Stimulated activated CD4-positive, alpha-beta T cell treated with anti-CD3 and anti-CD28 coated beads, Interleukin-12 subunit alpha, Interleukin-12 subunit beta, amount 100 ng/mL, for 24 hours (primary cell): ENCODE data around the gene RANGAP1.
"Not testable (repeated sequence)": the region's sequence is repeated elsewhere in the genome, so short reads cannot be mapped to it uniquely, and the experiment has no call there.

Source experiments
- DNase-seq, 2 experiments: peaks; one replicate each; pipeline ENCODE4 v3.0.0-alpha.2; 2020; ENCODE audit warnings: low read depth in 2 of 2

Gene RANGAP1

DNA sequence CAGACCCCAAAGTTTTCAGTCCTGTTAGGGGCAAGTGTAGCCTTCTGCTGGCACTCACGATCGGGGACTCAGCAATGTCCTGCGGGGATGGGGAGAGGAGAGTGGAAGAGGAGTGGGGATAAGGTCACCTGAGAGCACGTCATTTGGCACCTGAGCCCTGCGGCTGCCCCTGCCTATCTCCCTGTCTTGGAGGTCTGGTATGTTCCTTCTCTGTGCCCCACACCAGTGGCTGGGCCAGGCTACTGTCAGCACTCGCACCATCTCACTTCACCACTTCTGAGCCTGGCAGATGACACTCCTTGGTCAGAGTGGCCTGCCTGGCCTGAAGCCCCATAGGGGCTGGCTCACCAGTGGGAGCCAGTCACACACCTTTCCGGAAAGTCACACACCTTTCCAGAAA lies 25.1 kb downstream of the RANGAP1 start:
- DNase-seq, result no peak

DNA sequence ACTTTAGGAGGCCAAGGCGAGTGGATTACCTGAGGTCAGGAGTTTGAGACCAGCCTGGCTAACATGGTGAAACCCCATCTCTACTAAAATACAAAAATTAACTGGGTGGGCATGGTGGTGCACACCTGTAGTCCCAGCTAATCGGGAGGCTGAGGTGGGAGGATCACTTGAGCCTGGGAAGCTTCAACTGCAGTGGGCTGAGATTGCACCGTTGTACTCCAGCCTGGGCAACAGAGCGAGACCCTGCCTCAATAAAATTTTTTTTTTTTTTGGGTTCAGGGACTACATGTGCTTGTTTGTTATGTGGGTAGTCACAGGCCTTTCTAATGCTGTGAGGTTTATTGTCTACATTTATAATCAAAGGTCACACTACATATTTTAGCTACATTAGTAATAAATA lies 26.2 kb downstream of the RANGAP1 start:
- DNase-seq, result not testable (repeated sequence)

DNA sequence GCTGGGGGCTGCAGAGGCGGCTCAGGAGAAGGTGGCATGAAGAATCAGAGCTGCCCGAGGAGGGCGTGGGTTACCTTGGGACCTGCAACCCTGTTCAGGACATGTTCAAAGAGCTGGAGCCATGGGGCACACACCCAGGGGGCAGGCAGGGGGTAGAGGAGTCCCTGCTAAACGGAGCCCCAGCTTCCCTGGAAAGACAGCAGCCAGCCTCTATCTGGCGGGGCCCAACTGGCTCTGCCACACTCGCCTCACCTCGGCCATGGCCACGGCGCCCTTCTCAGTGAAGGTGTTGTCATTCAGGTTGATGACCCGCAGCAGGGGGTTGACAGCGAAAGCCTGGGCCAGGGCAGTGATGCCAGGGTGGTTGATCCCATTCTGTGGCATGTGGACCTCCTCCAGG lies 28.3 kb downstream of the RANGAP1 start:
- no peak for DNase-seq

DNA sequence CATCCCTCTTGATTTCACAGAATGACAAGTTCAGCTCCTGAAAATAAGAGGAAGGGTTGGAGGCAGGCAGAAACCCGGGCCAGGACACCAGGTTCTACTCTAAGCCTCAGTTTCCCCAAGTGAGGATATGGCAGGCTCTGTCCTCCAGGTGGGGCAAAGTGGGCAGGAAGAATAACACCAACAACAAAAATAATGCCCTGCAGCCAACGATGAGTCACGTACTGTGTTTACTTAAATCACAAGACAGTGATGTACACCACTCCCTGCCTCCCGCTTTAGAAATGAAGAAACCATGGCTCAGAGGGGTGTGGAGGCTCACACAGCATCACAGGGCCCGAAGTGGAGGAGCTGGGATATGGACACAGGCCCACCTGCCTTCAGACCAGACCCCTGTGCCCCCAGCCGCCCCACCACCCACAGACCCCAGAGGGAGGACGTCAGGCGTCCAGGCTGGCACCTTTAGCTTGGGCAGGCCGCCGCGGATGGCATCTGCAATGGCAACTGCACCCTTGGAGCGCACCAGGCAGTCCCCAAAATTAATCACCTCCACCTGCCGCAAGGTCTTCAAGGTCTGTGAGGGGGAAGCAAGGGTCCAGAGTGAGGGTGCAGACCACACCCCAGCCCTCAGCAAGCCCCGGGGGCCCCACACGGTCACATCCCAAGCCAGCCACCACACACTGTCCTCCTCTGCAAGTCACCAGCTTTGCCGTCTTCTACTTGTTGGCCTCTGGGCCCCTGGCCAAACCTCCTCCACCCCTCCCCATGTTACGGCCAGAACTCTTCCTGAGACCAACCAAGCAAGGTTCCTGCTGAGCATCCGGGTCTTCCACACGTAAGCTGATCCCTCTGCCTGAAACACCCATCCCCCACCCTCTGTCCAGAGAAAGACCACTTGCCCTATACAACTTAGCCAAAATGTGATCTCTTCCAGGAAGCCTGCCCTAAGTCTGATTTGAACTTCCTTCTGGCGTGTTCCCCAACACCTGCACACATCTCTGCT lies 29.4 kb downstream of the RANGAP1 start:
- no peak for DNase-seq

DNA sequence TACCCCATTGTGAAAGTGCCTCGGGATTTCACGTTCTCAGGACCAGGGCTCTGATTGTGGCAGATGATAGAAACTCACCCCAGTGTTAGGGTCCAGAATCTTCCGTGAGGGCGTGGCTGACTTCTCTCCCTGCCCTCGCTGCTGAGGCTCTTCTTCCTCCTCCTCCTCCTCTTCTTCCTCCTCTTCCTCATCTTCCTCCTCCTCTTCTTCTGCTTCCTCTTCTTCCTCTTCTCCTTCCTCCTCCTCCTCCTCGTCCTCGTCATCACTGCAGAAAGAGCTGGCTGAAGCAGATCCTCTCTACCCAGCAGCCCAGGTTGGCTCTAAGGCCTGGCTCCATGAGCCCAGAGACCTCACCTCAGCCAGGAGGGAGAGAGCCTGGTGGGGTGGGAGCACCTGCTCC lies 31.8 kb downstream of the RANGAP1 start:
- DNase-seq, result no peak

DNA sequence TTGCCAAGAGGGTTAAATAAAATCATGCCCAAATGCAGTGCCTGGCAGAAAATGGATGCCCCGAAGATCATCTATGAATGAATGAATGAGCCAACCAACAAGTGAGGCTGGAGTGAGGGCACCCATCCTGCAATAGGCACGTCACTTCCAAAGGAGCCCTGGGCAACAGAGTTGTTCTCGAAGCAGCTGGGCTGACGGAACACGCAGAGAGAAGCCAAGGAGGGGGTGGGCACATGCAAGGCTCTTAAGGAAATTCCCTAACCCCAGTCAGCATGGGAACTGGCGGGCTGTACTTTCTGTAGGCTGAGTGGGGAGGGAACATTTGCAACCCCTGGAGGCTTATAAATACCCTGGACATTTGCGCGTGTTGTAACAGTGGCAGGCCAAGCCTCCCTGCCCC lies 33.6 kb downstream of the RANGAP1 start:
- DNase-seq, result no peak

DNA sequence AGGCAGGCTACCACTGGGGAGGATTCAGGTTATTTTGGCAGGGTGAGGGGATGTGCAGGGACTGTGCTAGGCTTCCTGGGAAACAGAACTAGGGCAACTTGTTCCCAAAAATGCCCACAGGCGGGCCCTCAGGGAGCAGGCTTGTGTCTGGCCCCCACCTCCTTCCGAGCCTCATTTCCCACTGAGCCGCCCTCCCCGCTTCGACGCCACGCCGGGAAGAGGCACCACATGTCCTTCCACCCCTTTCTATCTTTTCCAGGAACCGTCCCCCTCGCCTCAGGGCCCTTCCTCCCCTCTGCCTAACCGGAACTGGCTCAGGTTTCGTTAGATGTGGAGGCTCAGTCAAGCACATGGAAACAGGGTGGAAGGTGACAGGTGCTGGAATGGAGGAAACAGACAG lies 35.9 kb downstream of the RANGAP1 start:
- no peak for DNase-seq

DNA sequence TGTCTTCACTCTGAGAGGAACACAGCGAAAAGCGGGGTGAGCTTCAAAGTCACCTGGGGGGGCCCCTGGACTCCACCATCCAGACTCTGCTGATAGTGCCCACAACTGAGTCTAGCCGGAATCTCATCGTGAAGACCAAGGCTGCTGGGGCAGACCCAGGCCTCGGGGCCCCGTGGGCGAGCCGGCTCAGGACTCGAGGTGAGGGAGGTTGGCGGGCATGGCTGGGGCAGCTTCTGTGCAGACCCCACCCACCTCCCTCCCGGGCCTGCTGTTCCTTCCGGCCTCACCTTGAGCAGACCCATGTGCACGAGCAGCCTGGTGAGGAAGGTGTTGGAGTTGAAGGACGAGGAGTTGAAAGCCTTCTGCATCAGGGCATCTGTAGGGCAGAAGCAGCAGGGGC lies 36.5 kb downstream of the RANGAP1 start:
- no peak for DNase-seq

DNA sequence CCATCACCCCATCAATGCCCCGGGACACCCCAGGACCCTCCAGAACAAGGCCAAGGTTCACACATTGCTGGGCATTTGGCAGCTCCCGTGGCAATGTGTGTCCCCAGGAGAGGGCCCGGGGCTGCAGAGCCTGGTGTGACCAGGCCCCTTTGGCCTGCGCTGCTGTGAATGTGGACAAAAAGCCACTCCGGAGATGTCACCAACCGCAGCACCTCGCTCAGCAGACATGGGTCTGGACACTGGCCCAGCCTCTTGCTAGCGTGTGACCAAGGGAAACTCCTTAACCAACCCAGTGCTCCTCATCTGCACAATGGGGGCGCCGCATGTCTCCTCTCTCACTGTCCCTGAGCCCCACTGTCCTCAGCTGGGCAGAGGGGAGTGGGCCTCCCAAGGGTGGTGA lies 37.2 kb downstream of the RANGAP1 start:
- DNase-seq, result no peak

DNA sequence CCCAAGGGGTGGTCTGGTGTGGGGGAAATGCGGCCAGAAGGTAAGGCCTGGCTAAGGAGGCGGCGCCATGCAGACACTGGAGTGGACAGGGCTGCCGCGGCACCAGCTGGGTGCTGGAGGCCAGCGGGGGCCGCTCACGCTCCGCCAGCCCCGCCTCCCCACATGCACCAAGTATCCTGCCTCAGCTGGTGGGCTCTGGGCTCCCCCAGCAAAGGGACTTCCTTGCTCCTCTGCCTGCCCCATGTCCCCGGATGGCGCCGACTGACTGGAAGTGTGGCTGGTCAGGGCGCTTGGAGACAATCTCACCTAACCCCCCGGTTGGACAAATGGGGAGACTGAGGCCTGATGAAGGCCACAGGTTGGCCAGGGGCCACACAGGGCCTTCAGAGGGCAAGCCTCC lies 37.7 kb downstream of the RANGAP1 start:
- no peak for DNase-seq

DNA sequence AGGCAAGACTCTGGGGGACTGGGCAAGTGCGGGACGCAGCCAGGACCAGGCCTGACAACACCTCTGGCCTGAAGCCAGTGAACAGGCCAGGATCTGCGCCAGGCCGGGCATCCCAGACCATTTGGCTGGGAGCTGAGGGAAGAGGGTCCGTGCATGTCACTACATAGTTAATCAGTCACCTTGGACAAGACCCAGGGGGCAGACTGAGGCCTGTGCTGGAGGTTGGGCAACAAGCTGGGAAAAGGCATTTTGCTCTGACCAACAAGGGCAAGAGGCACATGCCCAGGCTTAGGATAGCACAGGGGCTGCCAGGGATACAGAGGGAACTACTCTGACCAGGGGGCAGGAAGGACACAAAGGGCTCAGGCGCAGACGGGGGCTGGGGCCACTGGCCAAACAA lies 38.3 kb downstream of the RANGAP1 start:
- DNase-seq, result no peak

DNA sequence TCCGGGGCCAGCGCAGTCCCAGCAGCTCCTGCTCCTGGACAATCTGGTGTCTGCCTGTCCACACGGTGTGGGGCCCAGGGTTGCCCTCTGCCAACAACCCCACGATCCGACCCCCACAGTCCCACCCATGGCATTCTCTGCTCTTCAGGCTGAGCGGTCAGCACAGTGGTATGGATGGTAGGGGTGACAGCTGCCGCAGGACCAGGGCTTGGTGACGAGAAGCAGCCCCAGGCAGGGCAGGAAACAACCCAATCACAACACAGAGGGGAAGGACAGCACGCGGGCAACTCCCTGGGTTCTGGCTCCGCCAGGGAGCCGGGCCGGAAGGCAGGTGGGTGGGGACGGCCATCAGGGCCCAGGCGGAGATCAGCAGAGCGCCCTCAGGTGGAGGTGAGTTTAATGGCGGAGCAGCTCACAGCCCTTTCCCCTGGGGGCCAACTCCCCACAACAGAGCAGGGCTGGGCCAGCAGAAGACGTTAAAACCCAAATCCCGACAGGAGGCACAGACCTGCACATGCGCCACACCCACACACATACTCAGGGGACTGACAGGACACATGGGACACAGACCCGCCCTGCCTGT lies 40.0 kb downstream of the RANGAP1 start:
- DNase-seq, result no peak

DNA sequence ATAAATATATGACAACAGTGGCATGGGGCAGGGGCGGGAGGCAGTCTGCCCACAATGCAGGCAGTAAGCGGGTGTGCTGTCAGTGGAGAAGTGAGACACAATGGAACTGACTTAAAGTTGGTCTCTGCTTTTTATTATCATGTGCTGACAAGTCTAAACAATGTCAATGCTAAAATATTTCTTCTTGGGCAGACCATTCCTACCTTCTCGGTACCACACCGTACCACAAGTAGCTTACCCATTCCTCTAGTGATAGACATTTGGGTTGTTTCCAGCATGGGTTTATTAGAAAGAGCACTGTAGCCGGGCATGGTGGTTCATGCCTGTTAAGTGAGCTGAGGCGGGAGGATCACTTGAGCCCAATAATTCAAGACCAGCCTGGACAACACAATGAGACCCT lies 42.6 kb downstream of the RANGAP1 start:
- no peak for DNase-seq

DNA sequence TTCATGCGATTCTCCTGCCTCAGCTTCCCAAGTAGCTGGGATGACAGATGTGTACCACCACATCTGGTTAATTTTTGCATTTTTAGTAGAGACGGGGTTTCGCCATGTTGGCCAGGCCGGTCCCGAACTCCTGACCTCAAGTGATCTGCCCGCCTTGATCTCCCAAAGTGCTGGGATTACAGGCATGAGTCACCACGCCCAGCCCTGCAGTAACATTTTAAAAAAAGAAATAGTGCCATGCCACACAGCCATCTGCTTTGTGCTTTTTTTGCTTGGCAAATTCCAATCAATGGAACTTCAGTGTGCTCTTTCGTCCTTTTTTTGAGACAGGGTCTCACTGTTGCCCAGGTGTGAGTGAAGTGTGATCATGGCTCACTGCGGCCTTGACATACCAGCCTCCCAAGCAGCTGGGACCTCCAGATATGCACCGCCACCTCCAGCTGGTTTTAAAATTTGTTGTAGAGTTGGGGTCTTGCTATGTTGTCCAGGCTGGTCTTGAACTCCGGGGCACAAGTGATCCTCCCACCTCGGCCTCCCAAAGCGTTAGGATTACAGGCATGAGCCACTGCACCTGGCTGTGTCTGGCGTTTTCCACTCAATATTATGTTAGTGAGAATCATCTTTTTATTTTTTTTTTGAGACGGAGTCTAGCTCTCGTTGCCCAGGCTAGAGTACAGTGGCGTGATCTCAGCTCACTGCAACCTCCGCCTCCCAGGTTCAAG lies 43.4 kb downstream of the RANGAP1 start:
- no peak for DNase-seq

DNA sequence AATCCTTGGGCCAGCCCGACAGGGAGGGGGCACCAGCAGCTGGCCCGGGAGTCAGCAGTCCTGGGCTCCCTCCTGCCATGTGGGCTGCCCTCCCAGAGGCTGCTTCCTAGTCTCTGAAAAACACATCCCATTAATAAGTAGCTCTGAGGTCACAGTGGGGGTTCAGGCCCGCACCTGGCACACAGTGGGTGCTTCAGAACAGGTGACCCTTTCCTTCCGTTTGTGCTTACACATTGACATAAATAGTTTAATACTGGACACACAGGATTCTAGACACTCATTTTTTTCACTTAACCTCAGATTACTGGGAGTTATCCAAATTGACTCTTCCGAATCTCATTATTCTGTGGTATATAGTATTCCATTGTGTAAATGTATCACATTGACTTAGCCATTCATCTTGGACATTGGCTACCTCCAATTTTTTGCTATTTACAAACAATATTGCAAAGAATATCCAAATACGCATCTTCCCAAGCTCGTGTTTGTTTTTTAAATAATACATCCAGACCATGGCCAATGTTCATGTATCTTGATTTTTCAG lies 44.8 kb downstream of the RANGAP1 start:
- no peak for DNase-seq

DNA sequence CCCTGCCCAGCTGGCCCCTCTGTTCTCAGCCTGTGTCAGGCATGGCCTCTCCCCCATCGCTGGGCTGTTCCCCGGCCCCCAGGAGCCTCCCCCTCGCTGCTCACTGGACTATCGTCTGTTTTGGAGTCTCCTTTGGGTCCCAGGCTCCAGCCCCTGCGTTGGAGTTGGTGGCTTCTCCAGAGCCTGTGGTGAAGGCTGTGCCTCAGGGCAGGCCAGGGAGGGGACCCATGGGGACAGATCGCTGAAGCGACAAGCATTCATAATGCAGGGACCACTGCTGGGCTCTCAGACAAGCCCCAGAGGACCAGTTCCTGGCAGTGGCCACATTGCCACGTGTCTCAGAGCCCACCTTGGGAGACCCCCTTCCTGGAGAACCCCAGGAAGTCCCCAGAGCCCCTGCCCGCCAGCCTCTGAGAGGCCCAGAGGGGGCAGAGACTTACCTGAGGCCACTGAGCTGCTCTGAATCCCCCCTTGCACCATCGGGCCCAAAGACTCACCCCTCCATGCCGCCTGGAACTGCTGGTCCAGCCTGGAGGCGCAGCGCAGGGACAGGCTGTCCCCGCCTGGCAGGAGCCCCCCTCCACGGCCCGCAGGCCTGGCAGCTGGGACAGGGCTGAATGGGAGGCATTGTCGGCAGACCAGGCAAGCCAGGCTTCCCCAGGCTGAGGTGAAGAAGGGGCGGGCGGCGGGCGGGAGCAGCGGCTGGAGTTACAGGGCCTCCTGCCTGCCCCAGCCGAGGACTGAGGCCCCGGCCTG lies 45.4 kb downstream of the RANGAP1 start, which contains the start of gene CHADL:
Gene CHADL (minus strand): TSS at position 555 of the 756 bp plus-strand sequence. CDS start 50 bp downstream, at position 505.
- no peak for DNase-seq

DNA sequence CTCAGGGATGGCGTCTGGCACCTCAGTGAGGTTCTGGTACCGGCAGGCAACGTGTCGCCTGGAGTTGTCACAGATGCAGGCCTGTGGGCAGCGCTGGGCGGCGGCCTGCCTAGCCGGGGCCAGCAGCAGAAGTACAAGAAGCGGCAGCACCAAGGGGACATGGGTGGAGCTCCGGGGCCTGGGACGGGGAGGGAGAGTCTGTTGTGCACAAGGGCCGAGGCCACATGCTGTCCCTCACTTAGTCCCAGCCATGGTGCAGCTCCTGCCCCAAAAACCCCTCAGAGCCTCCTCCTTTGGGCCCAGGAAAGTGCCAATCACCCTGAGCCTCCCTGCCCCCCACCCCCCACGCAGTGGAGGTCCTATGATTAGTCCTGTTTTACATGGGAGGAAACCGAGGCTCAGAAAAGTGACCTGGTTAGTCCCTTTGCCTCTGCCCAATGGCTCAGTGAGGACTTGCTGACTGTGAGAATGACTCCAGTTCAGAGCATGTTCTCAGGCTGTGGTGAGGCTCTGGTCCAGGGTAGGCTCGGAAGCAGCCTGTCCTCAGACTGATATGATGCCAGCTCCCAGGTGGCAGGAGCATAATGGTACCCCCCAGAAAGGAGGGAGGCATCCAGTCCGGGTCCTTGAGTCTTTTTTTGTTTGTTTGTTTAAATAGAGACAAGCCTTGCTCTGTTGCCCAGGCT lies 46.4 kb downstream of the RANGAP1 start:
- no peak for DNase-seq

DNA sequence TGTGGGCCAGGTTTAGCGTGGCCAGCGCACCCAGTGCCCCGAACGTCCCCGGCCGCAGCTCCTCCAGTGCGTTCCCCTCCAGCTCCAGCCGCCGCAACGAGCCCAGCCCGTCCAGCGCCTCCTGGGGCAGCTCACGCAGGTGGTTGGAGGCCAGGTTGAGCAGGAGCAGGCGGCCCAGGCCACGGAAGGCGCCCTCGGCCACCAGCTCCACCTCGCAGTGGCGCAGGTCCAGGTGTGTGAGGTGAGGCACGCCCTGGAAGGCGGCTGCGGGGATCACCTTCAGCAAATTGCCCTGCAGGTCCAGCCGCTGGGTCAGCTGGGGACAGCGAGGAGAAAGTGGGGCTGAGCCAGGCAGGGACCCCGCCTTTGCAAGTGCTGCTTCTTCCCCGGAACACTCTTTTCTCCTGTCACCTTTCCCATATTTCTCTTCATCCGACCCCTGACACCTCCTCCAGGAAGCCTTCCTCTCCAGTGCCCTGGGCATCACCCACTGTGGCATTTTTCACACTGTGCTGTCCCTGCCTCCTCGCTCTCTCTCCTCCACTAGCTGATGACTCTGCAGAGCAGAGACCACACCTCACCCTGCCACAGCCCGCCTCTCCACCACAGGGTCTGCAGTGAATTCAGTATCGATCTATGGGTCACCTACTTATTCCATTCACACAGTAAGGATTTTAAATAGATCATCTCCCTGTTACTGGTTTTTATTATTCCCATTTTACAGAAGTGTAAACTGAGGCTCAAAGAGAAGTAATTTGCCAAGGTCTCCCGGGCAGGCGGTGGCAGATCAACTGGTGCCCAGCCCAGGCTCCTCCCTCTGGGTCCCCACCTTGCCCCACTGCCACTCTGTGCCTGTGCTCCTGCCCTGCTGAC lies 47.2 kb downstream of the RANGAP1 start:
- no peak for DNase-seq

DNA sequence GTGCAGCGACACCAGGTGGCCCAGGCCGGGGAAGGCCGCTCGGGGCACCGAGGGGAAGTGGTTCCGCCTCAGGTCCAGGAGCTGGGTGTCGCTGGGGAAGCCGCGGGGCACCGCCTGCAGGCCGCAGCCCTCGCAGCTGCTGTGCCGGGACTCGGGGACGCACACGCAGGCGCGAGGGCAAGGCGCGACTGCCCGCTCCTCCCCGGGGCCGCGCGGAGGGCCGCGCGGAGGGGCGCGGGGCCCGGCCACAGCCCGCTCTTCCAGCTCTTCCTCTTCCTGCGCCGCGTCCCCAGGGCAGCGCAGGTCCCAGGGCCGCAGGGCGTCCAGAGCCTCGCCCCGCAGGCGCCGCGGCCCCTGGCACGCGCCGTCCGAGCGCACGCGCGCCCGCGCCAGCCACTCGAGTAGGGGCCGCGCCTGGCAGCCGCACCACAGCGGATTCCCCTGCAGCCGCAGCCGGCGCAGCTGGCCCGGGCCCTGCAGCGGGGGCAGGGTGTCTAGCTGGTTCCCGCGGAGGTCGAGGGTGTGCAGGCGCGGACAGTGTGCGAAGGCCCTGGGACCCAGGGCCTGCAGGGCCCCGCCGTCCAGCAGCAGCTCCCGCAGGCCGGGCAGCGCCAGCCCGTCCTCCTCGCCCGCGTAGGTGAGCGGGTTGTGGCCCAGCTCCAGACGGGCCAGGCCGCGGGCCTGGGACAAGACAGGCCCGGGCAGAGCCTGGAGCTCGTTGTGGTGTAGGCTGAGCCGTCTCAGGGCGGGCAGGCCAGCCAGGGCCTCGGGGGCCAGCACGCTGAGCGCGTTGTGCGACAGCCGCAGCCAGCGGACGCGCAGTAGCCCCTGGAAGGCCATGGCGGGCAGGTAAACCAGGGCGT lies 48.0 kb downstream of the RANGAP1 start:
- DNase-seq, result peak; percentile 62 to 73
